GM21528 (cell line): ENCODE results near the gene TUBGCP6.

ENCODE experiments used
- ATAC-seq: cut with Tn5 transposase; IDR thresholded peaks from one replicate; pipeline ENCODE4 v1.9.1; 2021; ENCODE audit warnings: mild to moderate bottlenecking, moderate library complexity; ENCODE audit not compliant: unreplicated experiment, low FRiP score

The TUBGCP6 gene

GRCh38 chr22:50251477-50252081 is 6.8 kb upstream of the TUBGCP6 start:
- ATAC-seq, result no peak

GRCh38 chr22:50250555-50251476 is 6.0 kb upstream of the TUBGCP6 start, which contains the start of gene HDAC10:
HDAC10 (minus strand) TSS chr22:50251265; CDS start chr22:50251032, 233 bp downstream.
- ATAC-seq, result peak; percentile 42

GRCh38 chr22:50250249-50250554 is 5.4 kb upstream of the TUBGCP6 start:
- ATAC-seq, result no peak

- ATAC-seq, result no peak
These were observed 4.8 kb upstream of the TUBGCP6 start for GRCh38 chr22:50249341-50250248.

GRCh38 chr22:50248196-50249081 is 3.6 kb upstream of the TUBGCP6 start:
- no peak for ATAC-seq

GRCh38 chr22:50247748-50248147 is 2.9 kb upstream of the TUBGCP6 start:
- ATAC-seq, result no peak

GRCh38 chr22:50246242-50247175 is 1.7 kb upstream of the TUBGCP6 start:
- no peak for ATAC-seq

GRCh38 chr22:50245214-50246072 is 620 bp upstream of the TUBGCP6 start:
- ATAC-seq, result no peak

GRCh38 chr22:50243685-50244419 is 971 bp downstream of the TUBGCP6 start:
- ATAC-seq, result no peak

- ATAC-seq, result no peak
These were observed 2.3 kb downstream of the TUBGCP6 start for GRCh38 chr22:50242406-50242949.

- no peak for ATAC-seq
These were observed 6.1 kb downstream of the TUBGCP6 start for GRCh38 chr22:50238755-50239154.

- ATAC-seq, result no peak
These were observed 8.0 kb downstream of the TUBGCP6 start for GRCh38 chr22:50236731-50237409.

GRCh38 chr22:50233223-50233622 is 11.6 kb downstream of the TUBGCP6 start:
- no peak for ATAC-seq

- no peak for ATAC-seq
These were observed 12.2 kb downstream of the TUBGCP6 start for GRCh38 chr22:50232481-50233151.

GRCh38 chr22:50229370-50229769 is 15.5 kb downstream of the TUBGCP6 start:
- ATAC-seq, result no peak

- no peak for ATAC-seq
These were observed 16.5 kb downstream of the TUBGCP6 start for GRCh38 chr22:50228366-50228765.
